GM21717 (cell line): ENCODE data around the gene NKX6-2.
"Not testable (repeated sequence)": the region's sequence is repeated elsewhere in the genome, so short reads cannot be mapped to it uniquely, and the experiment has no call there.

Experiments
- ATAC-seq: cut with Tn5 transposase; IDR thresholded peaks from one replicate; pipeline ENCODE4 v1.9.1; 2021; ENCODE audit warnings: mild to moderate bottlenecking, moderate library complexity; ENCODE audit not compliant: unreplicated experiment

The NKX6-2 gene

GRCh38 chr10:132799865-132800264 is 13.9 kb upstream of the NKX6-2 start:
- no peak for ATAC-seq

- no peak for ATAC-seq
These were observed 12.9 kb upstream of the NKX6-2 start for GRCh38 chr10:132798876-132799275.

- ATAC-seq = no peak
These were observed 12.5 kb upstream of the NKX6-2 start for GRCh38 chr10:132798403-132798802.

GRCh38 chr10:132797986-132798385 is 12.0 kb upstream of the NKX6-2 start:
- not testable (repeated sequence) for ATAC-seq

GRCh38 chr10:132796846-132797245 is 10.9 kb upstream of the NKX6-2 start:
- ATAC-seq = no peak

- ATAC-seq = no peak
These were observed 8.2 kb upstream of the NKX6-2 start for GRCh38 chr10:132793871-132794849.

GRCh38 chr10:132793213-132793612 is 7.3 kb upstream of the NKX6-2 start:
- ATAC-seq = no peak

- no peak for ATAC-seq
These were observed 6.8 kb upstream of the NKX6-2 start for GRCh38 chr10:132792796-132793195.

GRCh38 chr10:132792099-132792498 is 6.2 kb upstream of the NKX6-2 start:
- not testable (repeated sequence) for ATAC-seq

- no peak for ATAC-seq
These were observed 5.2 kb upstream of the NKX6-2 start for GRCh38 chr10:132790934-132791829.

GRCh38 chr10:132790470-132790869 is 4.5 kb upstream of the NKX6-2 start:
- no peak for ATAC-seq

GRCh38 chr10:132789659-132790148 is 3.8 kb upstream of the NKX6-2 start:
- no peak for ATAC-seq

GRCh38 chr10:132788831-132789219 is 2.9 kb upstream of the NKX6-2 start:
- ATAC-seq = no peak

- no peak for ATAC-seq
These were observed 2.4 kb upstream of the NKX6-2 start for GRCh38 chr10:132788180-132788830.

- no peak for ATAC-seq
These were observed 1.7 kb upstream of the NKX6-2 start for GRCh38 chr10:132787495-132788179.

GRCh38 chr10:132786884-132787494 is 1.0 kb upstream of the NKX6-2 start:
- ATAC-seq = no peak

- ATAC-seq = no peak
These were observed 533 bp upstream of the NKX6-2 start for GRCh38 chr10:132786476-132786883.

GRCh38 chr10:132784866-132785722 is 853 bp downstream of the NKX6-2 start:
- ATAC-seq = no peak
